ENCODE results near the gene TGFBRAP1.
"Not testable (repeated sequence)": the region's sequence is repeated elsewhere in the genome, so short reads cannot be mapped to it uniquely, and the experiment has no call there.

The TGFBRAP1 gene

GRCh38 chr2:105344704-105345345, 15.3 kb upstream of the TGFBRAP1 start:
- no peak for DNase-seq

- DNase-seq: no peak
These were observed 9.9 kb upstream of the TGFBRAP1 start for GRCh38 chr2:105339414-105339813.

- no peak for DNase-seq
These were observed 8.5 kb upstream of the TGFBRAP1 start for GRCh38 chr2:105338020-105338385.

GRCh38 chr2:105337122-105338019, 7.8 kb upstream of the TGFBRAP1 start, which contains the start of gene C2orf49:
Gene C2orf49 (plus strand): TSS chr2:105337540. CDS start chr2:105337588, 48 bp downstream.
- peak; percentile 86 for DNase-seq

- no peak for DNase-seq
These were observed 7.2 kb upstream of the TGFBRAP1 start for GRCh38 chr2:105336786-105337121.

GRCh38 chr2:105335469-105335868, 5.9 kb upstream of the TGFBRAP1 start:
- DNase-seq: no peak

- DNase-seq: no peak
These were observed 4.7 kb upstream of the TGFBRAP1 start for GRCh38 chr2:105334211-105334610.

GRCh38 chr2:105330681-105331375, 1.3 kb upstream of the TGFBRAP1 start:
- no peak for DNase-seq

- no peak for DNase-seq
These were observed 359 bp downstream of the TGFBRAP1 start for GRCh38 chr2:105329197-105329554.

GRCh38 chr2:105328281-105329196, 996 bp downstream of the TGFBRAP1 start:
- DNase-seq: peak; percentile 9

- no peak for DNase-seq
These were observed 1.8 kb downstream of the TGFBRAP1 start for GRCh38 chr2:105327690-105328089.

- DNase-seq: not testable (repeated sequence)
These were observed 2.3 kb downstream of the TGFBRAP1 start for GRCh38 chr2:105327271-105327670.

- no peak for DNase-seq
These were observed 4.1 kb downstream of the TGFBRAP1 start for GRCh38 chr2:105325389-105325963.

- no peak for DNase-seq
These were observed 4.8 kb downstream of the TGFBRAP1 start for GRCh38 chr2:105324732-105325131.

GRCh38 chr2:105324101-105324500, 5.4 kb downstream of the TGFBRAP1 start:
- DNase-seq: no peak

GRCh38 chr2:105323111-105323510, 6.4 kb downstream of the TGFBRAP1 start:
- no peak for DNase-seq

GRCh38 chr2:105321875-105322646, 7.5 kb downstream of the TGFBRAP1 start:
- no peak for DNase-seq

- no peak for DNase-seq
These were observed 8.8 kb downstream of the TGFBRAP1 start for GRCh38 chr2:105320651-105321215.

GRCh38 chr2:105317937-105318336, 11.6 kb downstream of the TGFBRAP1 start:
- no peak for DNase-seq

- DNase-seq: no peak
These were observed 14.2 kb downstream of the TGFBRAP1 start for GRCh38 chr2:105315314-105315713.

GRCh38 chr2:105313877-105314276, 15.7 kb downstream of the TGFBRAP1 start:
- DNase-seq: no peak

Data from T-helper 9 cell (primary cell).